ENCODE results near the gene MNAT1. TPM values are rescaled to one million over a fixed set of nuclear protein-coding genes. Genes with fewer than 3 reads are reported as not detected.

The MNAT1 gene
- total and polyA plus RNA-seq, 12 donors: 13.9 to 35.3 (median 27.2) TPM

- Histone ChIP-seq H3K36me3 (no peaks in the 10 kb centered on the region), H3K4me3 (no peak overlapping the region), H3K9me3 (no peaks in the 10 kb centered on the region), H3K27me3 (no peaks in the 10 kb centered on the region), H3K4me1 (peaks cover 0 to 19% (median 13%) of the 10 kb centered on the region in 9 donors), H3K27ac (peak overlapping the region in 4 of 10 donors; percentile 17 to 46 (median 32))
- ATAC-seq (peak in 6 of 8 donors; percentile 60 to 85 (median 72)), DNase-seq (peak in 1 of 2 donors; percentile 13)
- WGBS, 2 donors: 27 to 29% methylated on average over 4 of the region's 4 CpGs
- TF ChIP-seq, protein P1, sequence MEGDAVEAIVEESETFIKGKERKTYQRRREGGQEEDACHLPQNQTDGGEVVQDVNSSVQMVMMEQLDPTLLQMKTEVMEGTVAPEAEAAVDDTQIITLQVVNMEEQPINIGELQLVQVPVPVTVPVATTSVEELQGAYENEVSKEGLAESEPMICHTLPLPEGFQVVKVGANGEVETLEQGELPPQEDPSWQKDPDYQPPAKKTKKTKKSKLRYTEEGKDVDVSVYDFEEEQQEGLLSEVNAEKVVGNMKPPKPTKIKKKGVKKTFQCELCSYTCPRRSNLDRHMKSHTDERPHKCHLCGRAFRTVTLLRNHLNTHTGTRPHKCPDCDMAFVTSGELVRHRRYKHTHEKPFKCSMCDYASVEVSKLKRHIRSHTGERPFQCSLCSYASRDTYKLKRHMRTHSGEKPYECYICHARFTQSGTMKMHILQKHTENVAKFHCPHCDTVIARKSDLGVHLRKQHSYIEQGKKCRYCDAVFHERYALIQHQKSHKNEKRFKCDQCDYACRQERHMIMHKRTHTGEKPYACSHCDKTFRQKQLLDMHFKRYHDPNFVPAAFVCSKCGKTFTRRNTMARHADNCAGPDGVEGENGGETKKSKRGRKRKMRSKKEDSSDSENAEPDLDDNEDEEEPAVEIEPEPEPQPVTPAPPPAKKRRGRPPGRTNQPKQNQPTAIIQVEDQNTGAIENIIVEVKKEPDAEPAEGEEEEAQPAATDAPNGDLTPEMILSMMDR (IDR thresholded peaks at IDR 0.05): no peak
- intact Hi-C loops (cut with DNase I): no loop called here
Measured at GRCh38 chr14:60944204-60944603, 209.6 kb downstream of the MNAT1 start.

- WGBS, 2 donors: 95% methylated on average over 1 of the region's 1 CpG
- Histone ChIP-seq H3K36me3 (no peaks in the 10 kb centered on the region), H3K27me3 (no peaks in the 10 kb centered on the region)
Measured at GRCh38 chr14:60945984-60946383, 211.4 kb downstream of the MNAT1 start.

GRCh38 chr14:60946773-60947172 lies 212.2 kb downstream of the MNAT1 start:
- ATAC-seq: peak in 1 of 8 donors; percentile 57
- Histone ChIP-seq H3K9me3 (no peaks in the 10 kb centered on the region), H3K4me1 (peaks cover 0 to 39% (median 17%) of the 10 kb centered on the region in 9 donors), H3K36me3 (no peaks in the 10 kb centered on the region), H3K27me3 (no peaks in the 10 kb centered on the region), H3K27ac (no peak overlapping the region), H3K4me3 (no peak overlapping the region)
- intact Hi-C loops (cut with DNase I): no loop called here
- WGBS, 2 donors: 90 to 92% methylated on average over 3 of the region's 3 CpGs
- TF ChIP-seq, protein P1 (IDR thresholded peaks at IDR 0.05): no peak
- DNase-seq: no peak

More at GRCh38 chr14:60945984-60946383, 211.4 kb downstream of the MNAT1 start:
- no peaks in the 10 kb centered on the region for H3K9me3 ChIP-seq
- TF ChIP-seq, protein P1 (IDR thresholded peaks at IDR 0.05): no peak
- H3K4me1 ChIP-seq: peaks cover 0 to 31% (median 17%) of the 10 kb centered on the region in 9 donors
- H3K4me3 ChIP-seq: no peak overlapping the region
- no peak for DNase-seq
- no peak overlapping the region for H3K27ac ChIP-seq
- ATAC-seq: no peak
- intact Hi-C loops (cut with DNase I): no loop called here

DNA sequence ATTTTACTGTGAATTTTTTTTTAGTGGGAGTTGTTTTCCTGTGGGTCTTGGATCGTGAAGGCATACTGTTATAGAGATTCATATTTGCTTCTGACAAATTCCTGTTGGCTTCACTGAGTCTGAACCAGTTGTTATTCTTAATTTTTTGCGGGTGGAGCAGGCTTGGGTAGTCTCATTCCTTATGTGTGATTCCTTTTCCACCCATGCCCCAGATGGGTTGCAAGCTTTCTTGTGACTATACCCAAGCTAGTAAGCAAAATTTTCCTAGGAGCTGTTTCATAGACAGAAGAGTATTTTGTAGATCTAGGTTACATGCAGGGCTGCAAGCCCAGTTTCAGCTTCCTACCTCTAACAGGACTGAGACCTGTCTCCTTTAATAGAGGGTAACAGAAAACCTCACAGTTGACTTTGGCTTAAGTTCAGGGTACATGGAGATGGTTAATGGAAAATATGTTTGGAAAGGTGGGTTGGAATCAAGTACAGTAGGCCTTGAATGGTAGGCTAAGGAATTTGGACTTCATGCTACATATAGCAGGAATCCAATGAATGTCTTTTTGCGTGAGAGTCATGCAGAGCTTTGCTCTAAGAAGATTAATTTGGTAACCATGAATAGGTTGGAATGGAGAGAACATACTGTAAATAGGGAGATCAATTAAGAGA lies 217.3 kb downstream of the MNAT1 start:
- H3K9me3 ChIP-seq: peaks cover 0 to 35% (median 20%) of the 10 kb centered on the region in 11 donors
- intact Hi-C loops (cut with DNase I): loop anchor here in 1 of 10 donors (10.0 kb wide), 1 partner anchor 87 kb away; no protein-coding TSS in a partner anchor
- DNase-seq (no peak), ATAC-seq (no peak)
- no peaks in the 10 kb centered on the region for H3K27me3 ChIP-seq
- TF ChIP-seq, protein P1 (IDR thresholded peaks at IDR 0.05): no peak
- peaks cover 0 to 6% (median 0%) of the 10 kb centered on the region in 9 donors for H3K36me3 ChIP-seq
- 48% methylated on average over 3 of the region's 3 CpGs for WGBS, 2 donors
- H3K4me1 ChIP-seq: peaks cover 0 to 28% (median 0%) of the 10 kb centered on the region in 9 donors
- no peak overlapping the region for H3K4me3 ChIP-seq
- peak overlapping the region in 2 of 10 donors; percentile 3 to 48 for H3K27ac ChIP-seq

All from heart right ventricle (tissue), 16 donors.